H1 (cell line): ENCODE measurements around the gene ADM. TPM values are rescaled to one million over a fixed set of nuclear protein-coding genes. Genes with fewer than 3 reads are reported as not detected.

Experiments used
- ASH2L ChIP-seq: fragments of 200-600, 300-600 bp; sonication (generic); IDR thresholded peaks from one replicate; pipeline ENCODE4 v1.7.1; 2017; ENCODE audit warnings: low read length
- BACH1 ChIP-seq: IDR thresholded peaks from 2 replicates; pipeline ENCODE4 v1.6.1; 2012; ENCODE audit warnings: low read length, improper control_type of control experiment
- FOSL1 ChIP-seq: IDR thresholded peaks from 2 replicates; pipeline ENCODE4 v1.6.1; 2011; ENCODE audit warnings: mild to moderate bottlenecking, low read depth, low read length, moderate library complexity; ENCODE audit not compliant: insufficient read depth
- POLR2A ChIP-seq, 2 experiments: IDR thresholded peaks; 1 replicate in 1 of 2; 2 replicates in 1 of 2; pipeline ENCODE4 v1.6.1; 2011; ENCODE audit warnings: low read depth in 2 of 2, low read length in 2 of 2, mild to moderate bottlenecking in 2 of 2; ENCODE audit errors: control extremely low read depth in 1 of 2
- POU5F1 ChIP-seq: IDR thresholded peaks from 2 replicates; pipeline ENCODE4 v1.6.1; 2011; ENCODE audit warnings: low read depth, mild to moderate bottlenecking, low read length, moderate library complexity
- RAD21 ChIP-seq, 2 experiments: IDR thresholded peaks in 1 of 2; conservative IDR thresholded peaks in 1 of 2; 2 replicates each; pipeline ENCODE4 v1.6.1; 2011; ENCODE audit warnings: low read depth in 2 of 2, low read length in 2 of 2, improper control_type of control experiment in 1 of 2, inconsistent platforms in 1 of 2, mild to moderate bottlenecking in 1 of 2, moderate library complexity in 1 of 2
- RNF2 ChIP-seq: fragments of 200-900, 300-1000 bp; sonication (generic); IDR thresholded peaks from 2 replicates; pipeline ENCODE4 v1.7.1; 2016; ENCODE audit warnings: borderline replicate concordance, low read depth, mild to moderate bottlenecking, antibody characterized with exemption, low read length; ENCODE audit not compliant: poor library complexity, severe bottlenecking; ENCODE audit errors: missing control alignments
- TAF7 ChIP-seq: optimal IDR thresholded peaks from 2 replicates; pipeline ENCODE3; 2011; ENCODE audit warnings: low read depth, mild to moderate bottlenecking, inconsistent platforms, low read length, moderate library complexity, borderline replicate concordance
- polyA plus RNA-seq, 7 experiments: library from polyadenylated mRNA; depleted of rRNA in 3 of 7; stranded (reverse) in 5 of 7; unstranded in 2 of 7; fragments of >200 nt in 5 of 7; fragments of 200-250 nt in 2 of 7; gene quantifications; 1 replicate in 5 of 7; 2 replicates in 1 of 7; 4 replicates in 1 of 7; pipeline versions ENCODE4 v1.2.1 to v1.2.3, GENCODE V29; 2011 to 2013; ENCODE audit warnings: missing spikeins in 2 of 7, mixed read lengths in 2 of 7
- total RNA-seq: library from RNA; stranded (reverse); fragmentation: NEBNext Ultra II Directional; extraction: Animal tissue kit (Norgen Biotek cat#: 25700); gene quantifications from 2 replicates; pipeline ENCODE4 v1.2.1, GENCODE V29; 2021
- TF ChIP-seq, protein P1 (sequence below): IDR thresholded peaks from 2 replicates; pipeline ENCODE4 v1.6.1; 2012; ENCODE audit warnings: inconsistent platforms

The ADM gene
- total and polyA plus RNA-seq, 2 of the 8 experiments (the other 6 are each of a cell fraction or from before 2014, with no cell fraction given) = 94.1 to 95.6 TPM

DNA sequence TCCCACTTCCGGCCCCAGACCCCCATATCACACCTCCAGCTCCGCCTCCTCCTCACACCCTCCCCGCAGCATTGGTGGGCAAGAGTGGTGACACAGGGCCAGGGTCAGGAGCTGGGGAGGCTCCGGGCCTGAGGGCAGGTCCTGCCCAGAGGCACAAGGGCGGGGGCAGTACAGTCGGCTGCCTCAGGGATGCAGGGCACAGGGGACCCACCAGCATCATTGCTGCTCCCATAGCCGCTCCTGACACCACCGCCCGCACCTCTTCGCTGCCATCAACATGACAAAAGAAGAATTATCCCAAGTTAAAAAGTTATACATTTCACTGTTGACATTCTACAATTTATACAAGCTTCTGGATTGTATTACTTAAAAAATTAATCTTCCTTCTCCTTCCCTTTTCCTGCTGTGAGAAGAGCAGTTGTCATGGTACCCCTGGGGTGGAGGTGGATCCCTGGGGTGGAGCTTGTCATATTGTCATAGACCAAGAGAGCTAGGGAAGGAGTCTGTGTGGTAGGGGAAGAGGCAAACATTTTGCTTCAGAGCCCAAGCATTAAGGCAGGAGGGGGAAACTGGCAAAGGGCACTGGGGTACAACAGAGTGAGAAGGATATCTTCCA, 15.0 kb upstream of the ADM start (continued):
- TF ChIP-seq FOSL1 (no peak), ASH2L (no peak), POU5F1 (no peak), RAD21 (IDR thresholded peaks at IDR 0.05 in 1 of 2, conservative IDR thresholded peaks at IDR 0.05 in 1 of 2; ENCODE audit: low read depth in 2 of 2, low read length in 2 of 2) (no peak), RNF2 (no peak), POLR2A (IDR thresholded peaks at IDR 0.05; ENCODE audit: control extremely low read depth in 1 of 2, low read depth in 2 of 2, low read length in 2 of 2) (no peak), TAF7 (no peak), BACH1 (no peak)
- TF ChIP-seq, protein P1, sequence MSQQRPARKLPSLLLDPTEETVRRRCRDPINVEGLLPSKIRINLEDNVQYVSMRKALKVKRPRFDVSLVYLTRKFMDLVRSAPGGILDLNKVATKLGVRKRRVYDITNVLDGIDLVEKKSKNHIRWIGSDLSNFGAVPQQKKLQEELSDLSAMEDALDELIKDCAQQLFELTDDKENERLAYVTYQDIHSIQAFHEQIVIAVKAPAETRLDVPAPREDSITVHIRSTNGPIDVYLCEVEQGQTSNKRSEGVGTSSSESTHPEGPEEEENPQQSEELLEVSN = no peak
